OCI-M2 (cell line): ENCODE measurements around the gene LGMN.

ENCODE experiments used
- DNase-seq: peaks from one replicate; lab custom pipeline; 2025; ENCODE audit not compliant: unreplicated experiment; lab: John Stamatoyannopoulos, UW

Gene LGMN

DNA sequence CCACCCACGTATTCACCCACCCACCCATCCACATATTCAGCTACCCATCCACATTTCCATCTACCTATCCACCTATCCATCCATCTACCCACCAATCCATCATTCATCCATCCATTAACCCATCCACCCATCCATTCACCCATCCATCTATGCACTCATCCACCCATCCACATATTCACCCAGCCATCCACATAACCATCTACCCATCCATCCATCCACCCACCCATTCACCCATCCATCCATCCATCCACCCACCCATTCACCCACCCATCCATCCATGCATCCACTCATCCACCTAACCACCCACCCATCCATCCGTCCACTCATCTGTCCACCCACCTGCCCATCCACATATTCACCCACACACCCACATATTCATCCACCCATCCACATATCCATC is 70.5 kb downstream of the LGMN start:
- no peak for DNase-seq

- DNase-seq = no peak
Measured at GRCh38 chr14:92677087-92677668, 71.2 kb downstream of the LGMN start.

- DNase-seq = no peak
Measured at GRCh38 chr14:92676403-92677086, 71.9 kb downstream of the LGMN start.

DNA sequence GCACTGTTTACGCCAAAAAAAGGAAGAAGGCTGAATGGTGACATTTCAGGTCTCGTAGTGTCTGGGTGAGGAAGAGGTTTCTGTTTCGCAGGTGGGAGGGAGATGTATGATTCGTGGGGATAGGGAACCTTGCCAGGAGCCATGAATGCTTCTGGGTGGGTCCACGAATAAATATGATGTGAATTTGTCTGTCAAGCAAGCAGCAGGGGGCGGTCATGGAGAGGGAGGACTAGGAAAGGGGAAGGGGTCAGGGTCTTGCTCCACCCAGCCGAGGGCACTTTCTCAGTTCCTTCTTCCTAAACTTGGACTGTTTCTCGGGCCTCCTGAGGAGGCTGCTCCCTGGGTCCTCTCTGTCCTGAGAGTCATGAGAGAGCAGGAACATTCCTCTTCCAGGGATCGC is 72.5 kb downstream of the LGMN start:
- DNase-seq = no peak

- no peak for DNase-seq
Measured at GRCh38 chr14:92675421-92675820, 73.0 kb downstream of the LGMN start.

DNA sequence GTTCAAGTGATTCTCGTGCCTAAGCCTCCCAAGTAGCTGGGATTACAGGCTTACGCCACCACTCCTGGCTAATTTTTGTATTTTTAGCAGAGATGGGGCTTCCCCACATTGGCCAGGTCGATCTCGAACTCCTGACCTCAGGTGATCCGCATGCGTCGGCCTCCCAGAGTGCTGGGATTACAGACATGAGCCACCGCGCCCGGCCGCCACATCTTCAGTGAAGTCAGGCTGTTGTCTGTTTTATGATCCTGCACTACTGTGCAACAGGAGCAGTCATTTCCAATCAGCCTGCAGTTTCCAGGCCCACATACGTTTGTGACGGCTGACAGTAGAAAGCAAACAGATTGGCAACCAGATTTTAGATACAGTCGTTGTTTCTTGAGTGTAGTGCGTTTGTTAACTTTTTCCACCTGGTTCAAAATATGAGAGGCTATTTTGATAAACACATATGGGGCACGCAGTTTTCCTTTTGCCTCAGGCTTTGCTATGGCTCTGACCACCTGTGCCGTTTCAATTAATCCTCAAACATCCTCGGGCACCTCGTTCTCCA is 74.8 kb downstream of the LGMN start:
- no peak for DNase-seq

DNA sequence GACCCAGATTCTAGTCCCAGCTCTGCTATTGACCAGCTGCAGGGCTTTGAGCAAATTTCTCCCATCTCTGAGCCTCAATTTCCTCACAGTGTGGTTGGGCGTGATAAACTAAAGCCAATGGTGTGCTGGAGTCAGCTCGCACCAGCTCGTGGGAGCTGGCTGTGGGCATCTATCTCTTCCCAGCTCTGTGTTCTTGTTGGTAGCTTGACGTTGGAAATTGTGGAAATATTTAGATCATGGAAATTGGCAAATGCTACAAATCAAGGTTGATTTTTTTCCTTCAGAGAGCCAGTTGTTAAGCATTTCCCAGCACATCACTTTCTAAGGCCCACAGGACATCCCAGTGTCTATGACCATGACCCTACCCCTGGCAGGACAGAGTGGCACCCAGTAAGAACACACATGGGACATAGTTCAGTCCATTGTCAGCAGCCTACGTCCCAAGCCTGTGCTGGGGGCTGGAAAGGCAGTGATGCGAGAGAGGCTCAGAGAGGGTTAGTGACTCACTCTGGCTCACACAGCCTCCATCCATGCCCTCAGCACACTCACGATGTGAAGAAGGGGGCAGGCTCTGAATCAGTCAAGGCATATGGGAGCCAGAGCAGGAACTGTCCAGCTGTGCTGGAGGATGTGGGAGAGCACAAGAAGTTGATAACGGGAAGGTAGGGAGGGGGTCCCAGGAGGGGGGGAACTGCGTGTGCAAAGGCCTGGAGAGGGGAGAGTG is 77.6 kb downstream of the LGMN start:
- no peak for DNase-seq

GRCh38 chr14:92670160-92670559 is 78.3 kb downstream of the LGMN start:
- no peak for DNase-seq

- no peak for DNase-seq
Measured at GRCh38 chr14:92668276-92668973, 80.0 kb downstream of the LGMN start.

- DNase-seq = no peak
Measured at GRCh38 chr14:92666251-92666650, 82.2 kb downstream of the LGMN start.

- DNase-seq = peak; percentile 66
Measured at GRCh38 chr14:92665661-92666110, 82.7 kb downstream of the LGMN start.

- DNase-seq = no peak
Measured at GRCh38 chr14:92663049-92663448, 85.4 kb downstream of the LGMN start.

GRCh38 chr14:92660571-92660970 is 87.9 kb downstream of the LGMN start:
- DNase-seq = no peak

GRCh38 chr14:92659765-92660561 is 88.5 kb downstream of the LGMN start:
- no peak for DNase-seq

DNA sequence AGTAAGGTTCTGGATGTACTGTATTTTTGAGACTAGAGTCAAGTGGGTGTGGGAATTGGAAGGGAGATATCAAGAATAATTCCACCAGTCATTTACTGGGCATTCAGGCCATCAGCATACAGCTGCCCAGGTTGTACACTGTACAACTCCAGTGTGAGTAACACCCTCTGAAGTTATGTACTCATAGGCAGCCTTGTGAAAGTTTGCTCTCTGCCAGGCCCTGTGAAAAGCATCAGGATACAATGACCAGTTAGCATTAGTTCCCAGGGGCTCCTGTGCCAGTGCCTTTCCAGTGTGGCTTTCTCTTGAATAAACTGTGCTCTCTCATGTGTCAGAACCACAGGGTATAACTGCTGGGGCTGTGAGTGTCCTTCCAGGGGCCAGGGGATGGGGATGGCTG is 89.7 kb downstream of the LGMN start:
- DNase-seq = no peak

DNA sequence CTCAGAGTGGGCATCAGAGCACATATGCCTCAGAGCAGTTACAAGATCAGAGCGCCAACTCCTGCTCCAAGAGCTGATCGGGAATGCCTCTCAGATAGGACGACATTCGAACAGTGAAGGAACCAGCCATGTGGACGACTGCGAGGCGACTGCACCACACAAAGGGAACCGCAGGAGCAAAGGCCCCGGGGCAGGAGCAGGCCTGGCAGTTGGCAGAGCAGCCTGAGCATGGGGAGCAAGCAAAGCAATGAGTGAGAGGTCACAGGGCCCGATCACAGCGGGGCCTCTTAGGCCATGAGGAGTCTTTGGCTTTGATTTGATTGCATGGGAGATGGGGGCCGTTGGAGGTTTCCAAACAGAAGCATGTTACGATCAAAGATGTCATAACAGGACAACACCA is 90.3 kb downstream of the LGMN start:
- DNase-seq = no peak

- DNase-seq = no peak
Measured at GRCh38 chr14:92657457-92658142, 90.8 kb downstream of the LGMN start.

- DNase-seq = no peak
Measured at GRCh38 chr14:92656306-92657081, 91.9 kb downstream of the LGMN start.
